Activated T-cell treated with anti-CD3 and anti-CD28 coated beads, Interleukin-2, amount 50 U/mL, for 24 hours (primary cell): ENCODE data around the gene KAT8.
A peak's percentile ranks its signal among the peaks of the same experiment; 100 is the strongest.
"Not testable (repeated sequence)": the region's sequence is repeated elsewhere in the genome, so short reads cannot be mapped to it uniquely, and the experiment has no call there.

Experiments
- DNase-seq: peaks from one replicate; pipeline ENCODE4 v3.0.0-alpha.2; 2020
- H3K27ac Mint-ChIP-seq: 2 replicates; pipeline ENCODE4 v1.8.0; 2020; ENCODE audit warnings: mild to moderate bottlenecking, mixed read lengths
- H3K27me3 Mint-ChIP-seq: 2 replicates; pipeline ENCODE4 v1.8.0; 2020; ENCODE audit warnings: mixed read lengths
- H3K36me3 Mint-ChIP-seq: 2 replicates; pipeline ENCODE4 v1.8.0; 2020; ENCODE audit warnings: low read depth, mixed read lengths
- H3K4me1 Mint-ChIP-seq: 2 replicates; pipeline ENCODE4 v1.8.0; 2020; ENCODE audit warnings: low read depth, mixed read lengths
- H3K4me3 Mint-ChIP-seq: 2 replicates; pipeline ENCODE4 v1.8.0; 2020; ENCODE audit warnings: mild to moderate bottlenecking, moderate library complexity, mixed read lengths
- H3K9me3 Mint-ChIP-seq: 2 replicates; pipeline ENCODE4 v1.8.0; 2020; ENCODE audit warnings: mixed read lengths

Gene KAT8

GRCh38 chr16:31138621-31139578, 21.4 kb downstream of the KAT8 start:
- Mint-ChIP-seq H3K27me3 (no peaks in the 10 kb centered on the region), H3K9me3 (no peaks in the 10 kb centered on the region), H3K4me3 (no peak overlapping the region), H3K4me1 (peaks cover 14% of the 10 kb centered on the region), H3K36me3 (no peaks in the 10 kb centered on the region), H3K27ac (no peak overlapping the region)
- no peak for DNase-seq

- not testable (repeated sequence) for H3K27me3 Mint-ChIP-seq, H3K36me3 Mint-ChIP-seq, DNase-seq, H3K27ac Mint-ChIP-seq, H3K9me3 Mint-ChIP-seq, H3K4me3 Mint-ChIP-seq
- H3K4me1 Mint-ChIP-seq = peaks cover 14% of the 10 kb centered on the region
These were observed 23.6 kb downstream of the KAT8 start for GRCh38 chr16:31141071-31141469.

GRCh38 chr16:31141489-31142108, 24.1 kb downstream of the KAT8 start:
- H3K27ac Mint-ChIP-seq = peak overlapping the region; percentile 92
- no peaks in the 10 kb centered on the region for H3K9me3 Mint-ChIP-seq
- no peaks in the 10 kb centered on the region for H3K36me3 Mint-ChIP-seq
- DNase-seq = peak; percentile 48
- peak overlapping the region; percentile 73 for H3K4me3 Mint-ChIP-seq
- H3K4me1 Mint-ChIP-seq = peaks cover 14% of the 10 kb centered on the region
- no peaks in the 10 kb centered on the region for H3K27me3 Mint-ChIP-seq

GRCh38 chr16:31142109-31143010, 24.9 kb downstream of the KAT8 start:
- peak; percentile 99 for DNase-seq
- Mint-ChIP-seq H3K36me3 (no peaks in the 10 kb centered on the region), H3K4me1 (peaks cover 14% of the 10 kb centered on the region)

GRCh38 chr16:31143011-31143693, 25.7 kb downstream of the KAT8 start:
- peaks cover 14% of the 10 kb centered on the region for H3K4me1 Mint-ChIP-seq
- H3K4me3 Mint-ChIP-seq = peak overlapping the region; percentile 23
- no peaks in the 10 kb centered on the region for H3K9me3 Mint-ChIP-seq
- H3K27ac Mint-ChIP-seq = peak overlapping the region; percentile 59
- H3K36me3 Mint-ChIP-seq = no peaks in the 10 kb centered on the region
- no peaks in the 10 kb centered on the region for H3K27me3 Mint-ChIP-seq
- no peak for DNase-seq

More at GRCh38 chr16:31142109-31143010, 24.9 kb downstream of the KAT8 start:
- Mint-ChIP-seq H3K27me3 (no peaks in the 10 kb centered on the region), H3K9me3 (no peaks in the 10 kb centered on the region), H3K4me3 (peak overlapping the region; percentile 73), H3K27ac (peak overlapping the region; percentile 92)

- H3K4me1 Mint-ChIP-seq = peaks cover 14% of the 10 kb centered on the region
- no peak overlapping the region for H3K4me3 Mint-ChIP-seq
- no peak for DNase-seq
- H3K27ac Mint-ChIP-seq = peak overlapping the region; percentile 59
- H3K9me3 Mint-ChIP-seq = no peaks in the 10 kb centered on the region
- no peaks in the 10 kb centered on the region for H3K36me3 Mint-ChIP-seq
- no peaks in the 10 kb centered on the region for H3K27me3 Mint-ChIP-seq
These were observed 26.3 kb downstream of the KAT8 start for GRCh38 chr16:31143694-31144148.

GRCh38 chr16:31144418-31144817, 27.0 kb downstream of the KAT8 start:
- H3K9me3 Mint-ChIP-seq, H3K27ac Mint-ChIP-seq, H3K27me3 Mint-ChIP-seq, H3K4me3 Mint-ChIP-seq, DNase-seq, H3K36me3 Mint-ChIP-seq: not testable (repeated sequence)
- H3K4me1 Mint-ChIP-seq = peaks cover 14% of the 10 kb centered on the region

GRCh38 chr16:31145398-31145990, 28.0 kb downstream of the KAT8 start:
- DNase-seq = no peak
- peaks cover 14% of the 10 kb centered on the region for H3K4me1 Mint-ChIP-seq
- H3K27ac Mint-ChIP-seq = no peak overlapping the region
- no peaks in the 10 kb centered on the region for H3K36me3 Mint-ChIP-seq
- H3K27me3 Mint-ChIP-seq = no peaks in the 10 kb centered on the region
- H3K4me3 Mint-ChIP-seq = no peak overlapping the region
- no peaks in the 10 kb centered on the region for H3K9me3 Mint-ChIP-seq

GRCh38 chr16:31147574-31147973, 30.1 kb downstream of the KAT8 start:
- no peak overlapping the region for H3K27ac Mint-ChIP-seq
- no peaks in the 10 kb centered on the region for H3K36me3 Mint-ChIP-seq
- no peak overlapping the region for H3K4me3 Mint-ChIP-seq
- H3K27me3 Mint-ChIP-seq = no peaks in the 10 kb centered on the region
- no peak for DNase-seq
- H3K9me3 Mint-ChIP-seq = no peaks in the 10 kb centered on the region
- peaks cover 6% of the 10 kb centered on the region for H3K4me1 Mint-ChIP-seq

GRCh38 chr16:31148281-31148728, 30.8 kb downstream of the KAT8 start:
- H3K9me3 Mint-ChIP-seq = no peaks in the 10 kb centered on the region
- H3K36me3 Mint-ChIP-seq = no peaks in the 10 kb centered on the region
- H3K4me3 Mint-ChIP-seq = no peak overlapping the region
- H3K27me3 Mint-ChIP-seq = no peaks in the 10 kb centered on the region
- DNase-seq = no peak
- peaks cover 6% of the 10 kb centered on the region for H3K4me1 Mint-ChIP-seq
- H3K27ac Mint-ChIP-seq = no peak overlapping the region

GRCh38 chr16:31148896-31149295, 31.4 kb downstream of the KAT8 start:
- no peak for DNase-seq
- H3K4me3 Mint-ChIP-seq = no peak overlapping the region
- H3K27ac Mint-ChIP-seq = no peak overlapping the region
- no peaks in the 10 kb centered on the region for H3K27me3 Mint-ChIP-seq
- H3K9me3 Mint-ChIP-seq = no peaks in the 10 kb centered on the region
- H3K36me3 Mint-ChIP-seq = no peaks in the 10 kb centered on the region
- no peaks in the 10 kb centered on the region for H3K4me1 Mint-ChIP-seq

- Mint-ChIP-seq H3K27me3 (no peaks in the 10 kb centered on the region), H3K27ac (no peak overlapping the region), H3K9me3 (no peaks in the 10 kb centered on the region), H3K4me1 (no peaks in the 10 kb centered on the region), H3K36me3 (no peaks in the 10 kb centered on the region), H3K4me3 (no peak overlapping the region)
- no peak for DNase-seq
These were observed 31.9 kb downstream of the KAT8 start for GRCh38 chr16:31149332-31149731.
